ENCODE results near the gene CNKSR2.

CNKSR2 gene

DNA sequence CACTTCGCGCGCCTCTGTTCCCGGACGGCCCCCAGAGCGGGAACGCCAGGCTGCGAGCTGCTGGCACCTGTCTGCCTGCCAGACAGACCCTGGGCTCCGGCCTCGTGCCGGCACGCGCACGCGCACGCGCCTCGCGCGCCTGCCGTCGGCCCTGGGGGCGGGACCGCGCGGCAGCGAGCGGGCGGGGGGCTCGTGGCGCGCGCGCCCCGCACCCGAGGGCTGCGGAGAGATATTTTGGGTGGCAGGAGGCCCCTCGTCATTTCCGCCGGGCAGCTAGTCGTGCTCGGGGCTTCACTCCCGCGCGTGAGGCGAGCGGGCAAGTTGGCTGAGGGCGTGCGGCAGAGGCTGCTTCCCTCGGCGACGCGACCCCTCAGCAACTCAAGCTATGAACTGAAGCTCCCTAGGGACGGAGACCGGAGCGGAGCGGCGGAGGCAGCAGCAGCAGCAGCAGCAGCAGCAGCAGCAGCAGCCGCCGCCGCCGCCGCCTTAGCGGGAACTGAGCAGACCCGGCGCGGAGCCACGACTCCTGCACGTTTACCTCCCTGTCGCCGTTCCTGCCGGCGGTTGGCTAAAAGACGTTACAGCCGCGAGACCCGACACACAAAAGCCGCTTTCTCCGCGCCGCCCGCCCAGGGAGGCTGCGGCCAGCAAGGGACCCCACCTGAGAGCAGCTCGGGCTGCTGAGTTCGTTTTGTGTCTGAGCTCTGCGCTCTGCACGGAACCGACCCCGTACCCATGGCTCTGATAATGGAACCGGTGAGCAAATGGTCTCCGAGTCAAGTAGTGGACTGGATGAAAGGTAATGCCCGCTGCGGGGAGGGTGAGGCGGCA is at the start of gene CNKSR2:
Gene CNKSR2, plus strand, starts transcription at position 256 of the 831 bp plus-strand sequence. Its CDS starts 480 bp downstream, at position 736.
- DNase-seq (ENCODE audit: low read depth): peak; percentile 53

DNA sequence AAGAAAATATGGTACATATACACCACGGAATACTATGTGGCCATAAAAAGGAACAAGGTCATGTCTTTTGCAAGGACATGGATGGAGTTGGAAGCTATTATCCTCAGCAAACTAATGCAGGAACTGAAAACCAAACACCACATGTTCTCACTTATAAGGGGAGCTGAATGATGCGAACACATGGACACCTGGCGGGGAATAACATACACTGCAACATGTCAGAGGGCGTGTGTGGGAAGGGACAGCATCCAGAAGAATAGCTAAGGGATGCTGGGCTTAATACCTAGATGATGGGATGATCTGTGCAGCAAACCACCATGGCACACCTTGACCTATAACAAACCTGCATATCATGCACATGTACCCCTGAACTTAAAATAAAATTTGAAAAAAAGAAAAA is 19.5 kb upstream of the CNKSR2 start:
- no peak for DNase-seq (ENCODE audit: low read depth)

DNA sequence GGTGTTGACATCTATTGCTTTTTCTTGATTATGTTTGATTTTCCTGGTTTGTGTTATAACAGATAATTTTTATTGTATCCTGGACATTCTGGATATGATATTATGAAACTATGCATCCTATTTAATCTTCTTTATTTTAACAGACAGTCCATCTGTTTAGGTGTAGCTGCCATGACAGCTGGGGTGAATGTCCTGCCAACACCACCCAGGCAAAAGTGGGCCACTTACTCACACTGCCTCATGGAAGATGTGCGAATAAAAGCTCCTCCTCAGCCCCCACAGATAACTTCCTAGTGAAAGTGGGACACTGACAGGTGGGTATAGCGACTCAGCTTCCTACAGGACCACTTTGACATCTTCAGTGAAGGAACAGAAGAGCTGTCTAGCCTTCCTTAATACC is 18.4 kb upstream of the CNKSR2 start:
- DNase-seq (ENCODE audit: low read depth): no peak

DNA sequence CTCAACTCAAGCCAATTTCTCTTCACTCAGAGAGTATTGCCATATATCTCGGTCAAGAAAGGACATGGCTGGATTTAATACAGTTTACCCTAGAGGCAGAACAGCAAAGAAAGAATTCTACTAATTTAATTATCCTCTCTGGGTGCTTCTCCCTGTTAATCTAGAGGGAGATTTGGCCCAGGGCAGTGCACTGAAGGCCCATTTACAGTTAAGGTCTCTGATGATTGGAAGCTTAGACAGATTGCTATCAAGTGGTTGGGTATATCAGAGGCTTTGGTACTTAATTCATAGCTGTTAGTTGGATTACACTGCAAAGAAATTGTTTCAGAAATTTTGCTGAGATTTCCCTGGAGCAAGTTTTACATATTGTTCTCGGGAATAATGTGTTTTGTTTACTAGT is 4.6 kb upstream of the CNKSR2 start:
- no peak for DNase-seq (ENCODE audit: low read depth)

DNA sequence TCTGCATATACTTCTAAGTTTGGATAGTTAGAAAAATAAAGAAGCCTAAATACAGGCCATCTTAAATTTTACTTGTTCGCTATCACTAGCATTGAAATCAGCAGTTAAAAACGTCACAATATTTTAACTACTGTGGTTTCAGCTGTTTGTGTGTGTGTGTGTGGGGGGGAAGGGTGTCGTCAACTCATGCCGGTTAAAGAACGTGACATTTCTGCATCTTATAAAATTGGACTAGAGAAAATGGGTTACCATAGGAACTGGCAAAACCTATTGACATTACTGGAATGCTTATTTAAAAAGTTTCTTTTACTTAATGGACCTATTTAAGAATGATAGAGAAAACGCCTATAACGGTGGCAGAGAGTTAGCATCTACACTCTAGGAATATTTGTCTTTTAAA is 1.2 kb upstream of the CNKSR2 start:
- DNase-seq (ENCODE audit: low read depth): no peak

DNA sequence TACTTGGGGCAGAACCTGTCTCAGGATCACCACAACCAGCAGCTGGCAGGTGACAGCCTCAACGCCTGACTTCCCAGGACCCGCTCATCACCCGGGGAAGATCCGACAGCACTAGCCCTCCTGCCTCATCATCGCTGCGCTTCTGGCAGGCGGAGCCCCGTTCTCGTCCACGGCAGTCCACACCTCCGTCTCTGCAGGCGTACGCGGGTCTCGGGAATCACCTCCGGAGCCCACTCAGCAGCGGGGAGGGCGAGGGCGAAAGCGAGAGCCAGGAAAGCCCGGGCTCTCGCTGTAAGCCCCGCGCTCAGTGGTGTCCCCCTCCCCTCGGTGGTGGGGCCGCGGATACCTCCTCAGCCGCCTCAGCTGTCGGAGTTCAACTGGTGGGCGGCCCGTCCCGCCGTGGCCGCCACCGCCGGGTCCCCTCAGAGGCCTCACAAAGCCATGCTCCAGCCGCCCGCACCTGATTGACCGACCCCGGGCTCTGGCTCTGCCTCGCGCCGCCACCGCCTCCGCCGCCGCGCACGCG is 518 bp upstream of the CNKSR2 start:
- DNase-seq (ENCODE audit: low read depth): peak; percentile 11

DNA sequence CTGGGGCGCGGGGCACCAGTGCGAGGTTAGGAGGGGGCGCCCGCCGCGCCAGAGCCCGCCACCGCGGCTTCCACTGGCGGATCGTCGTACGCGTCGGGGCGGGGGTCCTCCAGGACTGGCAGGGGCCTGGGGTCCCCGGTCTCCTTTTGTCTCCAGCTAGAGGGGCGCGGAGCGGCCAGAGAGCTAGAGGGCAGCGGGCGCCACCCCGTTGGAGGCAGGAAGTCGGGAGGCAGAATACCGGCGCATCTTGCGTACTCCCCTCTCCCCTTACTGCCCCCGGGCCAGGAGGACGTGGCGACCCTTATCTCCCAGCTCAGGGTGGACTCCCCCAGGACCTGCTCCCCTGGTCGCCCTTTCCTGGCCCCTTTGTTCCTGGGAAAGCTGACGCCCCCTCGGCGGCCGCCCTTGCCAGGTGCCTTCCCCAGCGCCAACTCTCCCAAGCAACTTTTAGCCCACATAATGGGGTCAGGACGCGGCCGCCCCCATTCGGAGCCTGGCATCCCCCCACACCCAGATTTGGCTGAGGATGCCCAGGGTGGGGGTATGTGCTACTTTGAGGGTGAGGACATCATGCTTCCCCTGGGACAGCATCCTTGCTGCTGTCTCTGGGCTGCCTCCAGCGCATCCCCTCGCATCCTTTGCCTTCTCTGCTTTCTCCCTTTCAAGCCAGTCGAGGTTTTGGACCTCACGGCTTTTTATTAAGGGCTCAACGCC is 933 bp downstream of the CNKSR2 start:
- DNase-seq (ENCODE audit: low read depth): no peak

DNA sequence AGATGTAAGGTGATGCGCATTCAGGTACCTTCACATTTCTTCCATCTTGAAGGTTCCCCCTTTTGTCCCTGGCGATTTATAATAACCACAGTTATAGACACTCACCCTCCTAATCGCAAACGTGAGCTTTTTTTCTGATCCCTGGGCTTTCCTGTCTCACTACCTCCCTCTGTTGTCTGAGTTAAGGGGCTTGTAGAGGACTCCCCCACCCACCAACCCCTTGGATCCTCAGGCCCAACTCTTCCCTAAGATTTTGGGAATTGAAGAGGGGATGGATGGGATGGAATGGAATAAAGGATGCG is 1.4 kb downstream of the CNKSR2 start:
- no peak for DNase-seq (ENCODE audit: low read depth)

DNA sequence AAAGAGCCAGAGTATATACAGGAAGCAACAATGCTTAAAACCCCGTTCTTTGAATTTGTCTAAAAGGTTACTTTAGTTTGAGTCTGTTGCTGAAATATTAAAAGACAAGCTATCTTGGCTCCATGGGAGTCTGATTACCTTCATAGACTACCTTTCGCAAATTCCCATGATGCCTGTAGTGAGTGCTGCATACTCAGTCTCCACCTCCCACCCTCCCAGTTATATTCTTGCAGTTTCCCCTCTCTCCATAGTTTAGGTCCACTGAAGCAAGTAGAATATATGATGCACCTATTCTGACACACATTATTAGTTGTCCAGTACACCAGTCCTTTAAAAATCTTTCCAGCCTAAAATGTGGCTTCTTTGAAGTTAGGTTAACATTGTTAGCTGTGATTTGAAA is 2.4 kb downstream of the CNKSR2 start:
- DNase-seq (ENCODE audit: low read depth): no peak

DNA sequence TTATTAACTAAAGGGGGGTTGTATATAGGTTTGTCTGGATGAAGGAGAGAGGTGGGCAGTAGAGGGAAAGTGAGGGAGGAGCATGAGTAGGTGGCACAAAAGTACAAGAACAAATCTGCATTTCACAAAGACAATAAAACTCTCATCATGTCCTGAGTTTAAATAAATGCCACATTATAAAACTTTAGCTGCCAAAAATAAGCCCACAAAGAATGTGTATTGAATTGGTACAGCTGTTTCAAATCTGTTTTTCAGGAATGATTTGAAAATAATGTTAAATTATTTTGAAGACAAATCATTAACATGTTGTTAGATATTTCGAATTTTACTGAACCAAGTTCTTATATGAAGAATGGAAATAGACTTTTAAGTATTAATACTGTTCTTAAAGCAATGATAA is 5.8 kb downstream of the CNKSR2 start:
- DNase-seq (ENCODE audit: low read depth): no peak

DNA sequence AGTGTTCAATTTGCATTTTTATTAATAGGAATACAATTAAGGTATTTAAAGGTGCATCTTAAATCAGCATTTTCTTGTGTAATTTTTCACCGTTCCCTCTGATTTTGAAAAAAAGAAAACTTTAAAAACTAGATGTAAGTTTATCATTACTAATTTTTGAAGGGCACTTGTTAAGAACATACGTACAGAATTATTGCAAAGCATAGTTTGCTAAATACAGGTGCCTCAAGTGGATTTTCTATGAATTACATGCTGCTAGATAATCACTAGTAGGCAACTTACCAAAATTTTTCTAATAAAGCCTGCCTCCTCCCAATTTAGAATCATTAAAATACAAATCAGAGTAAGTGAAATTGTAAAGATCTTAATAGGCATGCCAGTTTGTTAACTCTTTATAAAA is 8.5 kb downstream of the CNKSR2 start:
- no peak for DNase-seq (ENCODE audit: low read depth)

DNA sequence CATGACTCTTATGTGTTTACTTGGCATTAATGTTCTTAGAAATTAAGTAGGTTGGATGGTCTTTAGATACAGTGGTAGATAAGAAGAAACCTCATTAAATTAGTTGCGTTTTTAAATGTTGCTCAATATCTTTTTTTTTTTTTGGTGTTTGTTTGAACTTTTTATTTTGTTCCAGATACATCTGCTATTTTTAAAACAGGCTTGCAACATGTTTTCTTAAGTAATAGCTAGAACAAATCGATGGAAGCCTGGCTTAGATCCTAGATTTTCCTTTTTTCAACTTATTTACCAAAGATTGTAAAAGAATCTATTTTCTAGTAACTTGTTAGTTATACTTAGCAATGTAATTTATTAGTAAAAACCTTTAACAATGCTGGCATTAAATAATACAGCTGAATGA is 9.3 kb downstream of the CNKSR2 start:
- DNase-seq (ENCODE audit: low read depth): no peak

DNA sequence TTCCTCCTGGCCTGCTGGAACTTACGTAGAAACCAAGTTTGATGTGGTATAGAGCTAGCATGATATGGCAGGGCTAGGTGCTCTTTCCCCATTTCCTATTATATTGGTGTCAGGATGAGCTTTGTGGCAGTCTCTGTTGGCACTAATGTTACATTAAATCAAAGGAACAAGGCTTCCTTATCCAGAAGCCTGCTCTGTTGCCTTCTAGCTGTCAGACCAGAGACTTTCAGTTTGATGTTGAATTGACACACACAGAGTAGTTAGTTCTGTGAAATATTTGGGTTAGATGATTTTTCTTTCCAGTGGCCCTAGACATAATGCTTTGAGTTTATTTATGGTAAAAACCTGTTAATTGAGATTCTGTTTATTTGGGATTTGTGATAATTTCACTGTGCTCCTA is 10.0 kb downstream of the CNKSR2 start:
- DNase-seq (ENCODE audit: low read depth): no peak

DNA sequence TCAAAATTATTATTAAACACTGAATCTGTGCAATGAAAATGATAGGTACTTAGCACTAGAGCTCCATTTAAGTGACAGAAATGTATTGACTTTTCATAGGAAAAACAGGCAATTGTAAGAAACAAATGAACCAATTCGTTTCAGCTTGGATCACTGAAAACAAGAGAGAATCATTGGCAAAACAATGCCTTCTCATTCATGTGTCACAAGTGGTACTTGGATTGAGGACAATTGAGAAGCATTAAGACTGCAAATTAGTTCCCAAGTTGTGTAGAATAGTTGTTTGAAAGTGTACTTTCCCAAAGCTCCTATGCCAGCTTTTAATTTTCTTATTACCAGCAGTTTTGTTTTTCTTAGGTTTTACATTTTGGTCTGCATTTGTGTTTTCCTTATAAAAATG is 20.6 kb downstream of the CNKSR2 start:
- no peak for DNase-seq (ENCODE audit: low read depth)

DNA sequence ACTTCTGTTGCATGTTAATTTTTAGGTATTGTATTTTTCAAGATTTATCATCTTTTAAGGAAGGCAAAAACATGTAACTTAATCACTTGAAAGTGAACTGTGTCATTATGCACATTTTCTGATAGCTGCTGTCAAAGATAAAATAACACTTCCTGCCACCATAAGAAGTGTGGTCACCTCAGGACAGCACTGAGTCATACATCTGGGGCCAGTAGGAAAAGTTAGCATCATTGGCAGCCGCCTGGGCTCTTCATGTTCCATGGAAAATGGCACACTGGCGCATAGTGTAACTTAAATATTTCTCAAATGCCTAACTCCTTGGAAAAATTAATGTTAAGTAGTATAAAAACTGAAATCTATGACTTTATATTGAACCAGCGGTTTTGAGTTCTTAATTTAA is 24.2 kb downstream of the CNKSR2 start:
- no peak for DNase-seq (ENCODE audit: low read depth)

DNA sequence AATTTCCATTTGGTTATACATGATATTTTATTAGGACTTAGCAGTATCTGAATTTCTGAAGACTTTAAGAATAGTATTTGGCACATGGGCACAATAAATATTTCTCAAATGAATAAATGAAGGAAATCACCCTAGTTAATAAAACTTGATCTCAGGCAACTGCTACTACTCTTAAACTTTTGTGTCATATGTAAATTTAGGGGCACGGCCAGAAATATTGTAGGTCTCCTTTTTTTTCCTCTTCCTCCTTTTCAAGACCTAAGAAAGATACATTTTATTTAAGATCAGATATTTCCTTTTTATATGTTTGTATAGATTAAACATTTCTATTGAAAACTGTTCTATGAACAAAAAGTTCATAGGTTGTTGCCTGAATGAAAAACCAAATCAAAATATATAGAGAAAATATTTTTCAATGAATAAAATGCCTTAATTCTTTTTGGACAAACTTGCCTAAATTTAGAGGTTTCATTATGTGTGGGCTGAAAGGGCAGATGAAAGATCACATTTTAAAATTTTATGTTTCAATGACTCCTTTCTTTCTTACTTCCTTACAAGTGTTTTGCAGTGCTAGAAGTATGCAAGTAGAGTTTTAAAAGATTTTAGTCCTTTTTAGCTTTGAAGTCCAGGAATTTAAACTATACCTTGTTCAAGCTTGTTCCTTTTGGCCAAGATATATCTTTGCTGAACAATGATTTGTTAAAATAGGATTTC is 26.3 kb downstream of the CNKSR2 start:
- no peak for DNase-seq (ENCODE audit: low read depth)

DNA sequence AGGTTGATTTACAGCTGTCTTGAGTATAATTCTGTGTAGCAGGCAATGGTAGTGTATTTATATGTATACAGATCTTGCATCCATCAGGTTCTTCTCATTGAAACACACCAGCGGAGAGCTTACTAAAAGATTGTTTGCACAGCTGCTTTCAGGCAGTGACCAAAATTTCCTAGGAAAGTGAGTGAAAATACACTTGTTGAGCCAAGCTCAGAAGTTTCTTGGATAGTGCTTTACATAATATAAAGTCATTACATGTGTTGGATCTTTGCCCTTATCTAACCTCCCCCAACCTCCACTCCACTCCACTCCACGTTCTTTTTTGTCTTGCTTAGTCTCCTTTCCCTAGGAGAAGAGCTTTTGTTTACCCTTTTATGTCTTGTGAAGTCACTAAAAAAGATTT is 34.1 kb downstream of the CNKSR2 start:
- DNase-seq (ENCODE audit: low read depth): no peak

DNA sequence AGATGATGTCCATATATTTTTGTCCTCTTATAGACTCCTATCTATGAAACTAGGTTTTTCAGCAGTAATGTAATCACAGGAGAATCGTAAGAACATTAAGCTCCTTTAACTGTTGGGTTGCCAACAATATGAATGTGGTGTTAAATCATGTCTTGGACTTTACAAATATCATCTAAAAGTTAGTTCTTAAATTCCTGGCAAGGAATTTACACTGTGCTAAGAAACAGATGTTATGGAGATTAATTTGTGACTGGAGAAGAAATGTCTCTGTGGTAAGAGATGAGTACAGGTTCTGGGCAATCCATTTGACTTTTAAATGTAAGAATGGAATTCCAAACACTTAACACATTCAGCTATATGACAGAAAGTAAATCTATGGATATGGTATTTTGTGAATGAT is 34.6 kb downstream of the CNKSR2 start:
- no peak for DNase-seq (ENCODE audit: low read depth)

DNA sequence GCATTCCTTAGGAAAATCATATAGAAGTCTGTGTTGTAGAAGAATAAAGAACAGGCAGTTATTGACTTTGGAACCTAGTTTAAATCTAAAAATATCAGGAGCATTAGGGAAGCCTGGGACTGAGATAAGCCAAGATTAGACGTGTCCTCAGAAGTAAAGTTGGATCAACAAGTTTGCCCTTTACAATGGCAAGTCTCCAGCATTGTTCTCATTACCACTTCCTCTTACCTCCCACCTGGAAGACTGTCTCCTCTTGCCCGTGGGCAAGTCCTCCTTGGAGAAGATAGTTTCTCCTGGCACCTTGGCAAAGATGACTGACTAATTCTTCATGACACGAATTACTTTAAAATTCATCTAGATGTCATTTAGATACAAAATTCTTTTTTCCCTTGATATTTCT is 37.8 kb downstream of the CNKSR2 start:
- no peak for DNase-seq (ENCODE audit: low read depth)

DNA sequence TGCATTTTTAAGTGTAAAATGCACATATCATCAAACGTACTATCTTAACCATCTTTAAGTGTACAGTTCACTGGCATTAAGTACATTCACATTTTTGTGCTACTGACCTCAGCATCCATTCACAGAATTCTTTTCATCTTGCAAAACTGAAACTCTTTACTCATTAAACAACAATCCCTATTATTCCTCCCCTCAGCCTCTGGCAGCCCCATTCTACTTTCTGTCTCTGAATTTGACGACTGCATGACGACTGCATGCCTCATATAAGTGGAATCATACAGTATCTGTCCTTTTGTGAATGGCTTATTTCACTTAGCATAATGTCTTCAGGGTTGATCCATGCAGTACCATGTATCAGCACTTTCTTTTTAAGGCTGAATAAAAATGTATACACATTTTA is 38.7 kb downstream of the CNKSR2 start:
- DNase-seq (ENCODE audit: low read depth): no peak

DNA sequence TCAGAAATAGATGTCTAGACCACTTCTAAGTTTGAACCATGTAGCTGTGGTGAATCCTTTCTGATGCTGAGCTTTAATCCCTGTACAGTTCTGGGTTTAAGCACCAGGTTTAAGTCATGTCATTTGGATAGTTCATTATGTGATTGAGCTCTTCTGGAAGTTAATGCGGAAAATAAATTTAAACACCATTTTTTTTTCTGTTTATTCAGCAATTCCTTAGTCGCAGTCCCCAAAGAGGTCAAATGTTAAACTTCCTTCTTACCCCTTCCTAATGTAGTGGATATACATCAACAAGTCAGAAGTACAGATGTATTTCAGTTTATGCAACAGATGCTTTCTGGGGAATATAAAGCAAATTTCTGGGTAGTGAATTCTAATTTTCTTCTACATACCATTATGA is 52.9 kb downstream of the CNKSR2 start:
- DNase-seq (ENCODE audit: low read depth): no peak

DNA sequence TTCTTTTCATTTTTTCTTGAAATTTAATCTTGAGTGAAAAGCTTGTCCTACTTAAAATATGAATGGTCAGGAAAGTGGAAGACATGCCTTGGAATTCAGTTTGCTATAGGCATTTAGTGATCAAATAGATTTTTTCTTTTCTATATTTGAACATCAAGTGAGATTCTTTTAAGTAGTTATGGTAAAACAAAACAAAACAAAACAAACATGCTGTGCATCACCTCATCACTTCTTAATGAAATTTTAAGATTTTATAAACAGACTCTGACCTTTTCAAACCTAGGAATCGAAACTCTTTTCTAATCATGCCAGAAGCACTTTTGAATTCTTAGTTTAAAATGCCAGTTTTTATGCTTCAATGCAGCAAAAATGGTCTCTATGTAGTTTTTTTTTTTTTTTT is 62.8 kb downstream of the CNKSR2 start:
- DNase-seq (ENCODE audit: low read depth): no peak

DNA sequence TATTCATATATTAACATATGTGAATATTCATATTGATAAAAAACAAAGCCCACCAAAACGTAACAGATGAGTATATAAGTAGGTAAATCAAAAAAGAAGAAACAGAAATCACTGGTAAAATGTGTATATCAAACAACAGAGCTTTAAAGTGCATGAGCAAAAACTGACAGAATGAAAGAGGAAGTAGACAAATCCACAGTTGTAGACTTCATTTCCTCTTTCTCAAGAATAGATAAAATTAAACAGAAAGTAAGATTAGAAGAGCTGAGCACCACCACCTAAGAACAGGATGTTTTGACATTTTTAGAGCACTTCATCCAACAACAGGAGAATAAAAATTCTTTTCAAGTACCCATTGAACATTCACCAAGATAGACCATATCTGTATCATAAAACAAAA is 64.6 kb downstream of the CNKSR2 start:
- no peak for DNase-seq (ENCODE audit: low read depth)

Measured in activated T-cell treated with anti-CD3 and anti-CD28 coated beads for 1 hour (primary cell).